IPS-18c (cell line): Measurements from ENCODE around the gene NFE2L1.
"Not testable (repeated sequence)": the region's sequence is repeated elsewhere in the genome, so short reads cannot be mapped to it uniquely, and the experiment has no call there.

Experiments used
- H3K4me3 ChIP-seq: 2 replicates; pipeline ENCODE4 v1.7.0; 2013; ENCODE audit warnings: low read depth, mild to moderate bottlenecking, low read length, moderate library complexity; ENCODE audit not compliant: insufficient read depth
- H3K9me3 ChIP-seq: one replicate; pipeline ENCODE4 v1.6.1; 2013; ENCODE audit warnings: mild to moderate bottlenecking, low read length, moderate library complexity; ENCODE audit not compliant: control insufficient read depth, insufficient read depth

Gene NFE2L1

GRCh38 chr17:48056879-48057278 lies 8.7 kb downstream of the NFE2L1 start:
- no peak overlapping the region for H3K4me3 ChIP-seq

GRCh38 chr17:48057626-48058025 lies 9.5 kb downstream of the NFE2L1 start:
- no peak overlapping the region for H3K4me3 ChIP-seq
- no peaks in the 10 kb centered on the region for H3K9me3 ChIP-seq

More at GRCh38 chr17:48056879-48057278, 8.7 kb downstream of the NFE2L1 start:
- no peaks in the 10 kb centered on the region for H3K9me3 ChIP-seq

GRCh38 chr17:48058393-48059124 lies 10.4 kb downstream of the NFE2L1 start:
- no peak overlapping the region for H3K4me3 ChIP-seq

GRCh38 chr17:48059125-48059668 lies 11.0 kb downstream of the NFE2L1 start:
- no peak overlapping the region for H3K4me3 ChIP-seq
- H3K9me3 ChIP-seq = no peaks in the 10 kb centered on the region

More at GRCh38 chr17:48058393-48059124, 10.4 kb downstream of the NFE2L1 start:
- no peaks in the 10 kb centered on the region for H3K9me3 ChIP-seq

GRCh38 chr17:48060249-48060648 lies 12.1 kb downstream of the NFE2L1 start:
- Histone ChIP-seq H3K4me3 (no peak overlapping the region), H3K9me3 (no peaks in the 10 kb centered on the region)

GRCh38 chr17:48062273-48062672 lies 14.1 kb downstream of the NFE2L1 start:
- Histone ChIP-seq H3K4me3 (no peak overlapping the region), H3K9me3 (no peaks in the 10 kb centered on the region)

- Histone ChIP-seq H3K9me3 (no peaks in the 10 kb centered on the region), H3K4me3 (no peak overlapping the region)
These were observed 16.5 kb downstream of the NFE2L1 start for GRCh38 chr17:48064638-48065037.

- Histone ChIP-seq H3K4me3 (no peak overlapping the region), H3K9me3 (no peaks in the 10 kb centered on the region)
These were observed 18.0 kb downstream of the NFE2L1 start for GRCh38 chr17:48066192-48066591.

GRCh38 chr17:48066656-48067055 lies 18.5 kb downstream of the NFE2L1 start:
- Histone ChIP-seq H3K4me3 (no peak overlapping the region), H3K9me3 (no peaks in the 10 kb centered on the region)

GRCh38 chr17:48067245-48067644 lies 19.1 kb downstream of the NFE2L1 start:
- Histone ChIP-seq H3K4me3 (no peak overlapping the region), H3K9me3 (no peaks in the 10 kb centered on the region)

- H3K4me3 ChIP-seq, H3K9me3 ChIP-seq: not testable (repeated sequence)
These were observed 19.6 kb downstream of the NFE2L1 start for GRCh38 chr17:48067808-48068207.

GRCh38 chr17:48068491-48068961 lies 20.4 kb downstream of the NFE2L1 start:
- Histone ChIP-seq H3K4me3 (no peak overlapping the region), H3K9me3 (no peaks in the 10 kb centered on the region)

GRCh38 chr17:48070195-48070594 lies 22.0 kb downstream of the NFE2L1 start:
- no peaks in the 10 kb centered on the region for H3K9me3 ChIP-seq
- H3K4me3 ChIP-seq = no peak overlapping the region

GRCh38 chr17:48071654-48072053 lies 23.5 kb downstream of the NFE2L1 start:
- no peak overlapping the region for H3K4me3 ChIP-seq

GRCh38 chr17:48072811-48073210 lies 24.7 kb downstream of the NFE2L1 start:
- not testable (repeated sequence) for H3K4me3 ChIP-seq, H3K9me3 ChIP-seq

More at GRCh38 chr17:48071654-48072053, 23.5 kb downstream of the NFE2L1 start:
- H3K9me3 ChIP-seq = no peaks in the 10 kb centered on the region

- not testable (repeated sequence) for H3K9me3 ChIP-seq, H3K4me3 ChIP-seq
These were observed 25.5 kb downstream of the NFE2L1 start for GRCh38 chr17:48073566-48074094.

- no peaks in the 10 kb centered on the region for H3K9me3 ChIP-seq
These were observed 26.3 kb downstream of the NFE2L1 start for GRCh38 chr17:48074322-48075081.

GRCh38 chr17:48077152-48077551 lies 29.0 kb downstream of the NFE2L1 start:
- not testable (repeated sequence) for H3K4me3 ChIP-seq, H3K9me3 ChIP-seq

More at GRCh38 chr17:48074322-48075081, 26.3 kb downstream of the NFE2L1 start:
- H3K4me3 ChIP-seq = no peak overlapping the region
